Stromal cell of bone marrow (primary cell): ENCODE measurements around the gene ZNRF2.
"Not testable (repeated sequence)": the region's sequence is repeated elsewhere in the genome, so short reads cannot be mapped to it uniquely, and the experiment has no call there.

Experiments used
- DNase-seq: peaks from one replicate; pipeline ENCODE4 v3.0.0-alpha.2; 2012; ENCODE audit warnings: low read depth

ZNRF2 gene

DNA sequence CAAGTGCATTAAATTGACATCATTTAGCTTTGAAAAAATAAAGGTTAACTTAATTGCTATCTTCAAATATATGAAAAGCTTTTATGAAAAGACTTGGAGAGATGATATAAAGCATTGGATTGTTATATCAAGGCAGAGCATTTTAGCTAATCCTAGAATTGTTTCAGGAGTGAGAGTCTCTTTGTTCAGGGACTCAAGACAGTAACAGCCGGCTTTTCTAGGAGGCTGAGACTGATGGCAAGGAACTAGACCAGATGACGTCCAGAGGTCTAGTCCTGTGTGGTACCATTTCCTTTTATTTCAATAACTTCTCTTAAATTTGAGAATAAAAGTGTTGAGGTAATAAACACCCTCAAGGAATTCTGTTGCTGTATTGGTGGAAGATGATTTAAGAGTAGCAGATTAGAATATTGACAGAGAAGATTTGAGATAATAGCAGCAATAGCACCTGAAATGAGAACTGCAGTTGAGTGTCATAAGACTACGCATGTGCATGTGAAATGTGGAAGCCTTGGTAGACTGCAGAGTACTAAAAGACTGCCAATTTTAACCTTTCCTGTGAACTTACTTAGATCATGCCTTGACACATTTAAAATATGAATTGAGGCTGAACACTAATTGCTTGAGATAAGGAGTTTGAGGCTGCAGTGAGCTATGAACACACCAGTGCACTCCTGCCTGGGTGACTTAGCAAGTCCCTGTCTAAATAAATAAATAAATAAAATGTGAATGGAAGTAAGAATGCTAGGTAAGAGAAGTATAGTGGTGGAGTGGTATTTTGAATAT lies 79.6 kb downstream of the ZNRF2 start:
- no peak for DNase-seq

DNA sequence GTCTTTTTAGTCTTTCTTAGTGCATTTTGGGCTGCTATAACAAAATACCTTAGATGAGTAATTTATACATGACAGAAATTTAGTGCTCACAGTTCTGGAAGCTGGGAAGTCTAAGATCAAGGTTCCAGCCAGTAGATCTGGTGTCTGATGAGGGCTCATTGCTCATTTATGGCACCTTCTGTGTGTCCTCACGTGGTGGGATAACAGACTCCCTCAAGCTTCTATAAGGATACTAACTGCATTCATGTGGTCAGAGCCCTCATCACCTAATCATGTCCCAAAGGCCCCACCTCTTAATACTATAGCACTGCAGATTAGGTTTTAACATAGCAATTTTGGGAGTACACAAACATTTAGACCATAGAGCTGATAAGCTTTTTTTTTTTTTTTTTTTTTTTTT lies 80.4 kb downstream of the ZNRF2 start:
- DNase-seq = no peak

DNA sequence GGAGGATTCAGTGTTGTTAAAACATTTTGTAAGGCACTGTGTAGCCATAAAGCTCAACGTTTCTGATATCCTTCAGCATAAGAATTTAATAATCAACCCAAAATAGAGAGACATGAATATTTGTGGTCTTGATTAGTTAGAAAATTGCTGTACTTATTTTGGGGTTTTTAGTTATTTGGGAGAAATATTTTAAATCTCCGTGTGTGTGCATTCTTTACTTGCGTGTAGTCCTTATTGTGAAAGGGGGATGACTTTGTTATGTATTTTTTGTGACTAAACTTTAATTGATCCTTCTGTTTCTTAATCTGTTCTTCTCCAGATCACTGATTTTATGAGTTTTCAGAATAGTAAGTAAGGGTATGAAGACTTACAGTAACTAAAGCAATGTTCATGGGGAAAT lies 81.2 kb downstream of the ZNRF2 start:
- no peak for DNase-seq

DNA sequence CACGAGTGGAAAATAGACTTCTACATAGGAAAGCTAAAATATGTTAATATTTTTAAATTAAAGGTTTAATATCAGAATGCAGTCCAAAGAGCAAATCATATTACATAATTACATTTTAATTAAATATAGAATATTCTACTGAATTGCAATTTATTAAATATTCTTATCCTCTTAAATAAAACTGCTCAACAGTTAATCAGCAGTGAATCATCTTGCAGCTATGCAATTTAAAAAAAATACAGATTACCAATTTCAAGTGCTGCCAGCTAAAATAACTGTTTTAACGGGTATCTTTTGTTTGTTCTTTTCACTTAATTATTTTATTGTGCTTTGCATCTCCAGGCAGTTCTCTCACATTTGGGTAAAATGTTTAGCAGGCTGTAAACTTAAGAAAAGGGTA lies 82.2 kb downstream of the ZNRF2 start:
- DNase-seq = no peak

DNA sequence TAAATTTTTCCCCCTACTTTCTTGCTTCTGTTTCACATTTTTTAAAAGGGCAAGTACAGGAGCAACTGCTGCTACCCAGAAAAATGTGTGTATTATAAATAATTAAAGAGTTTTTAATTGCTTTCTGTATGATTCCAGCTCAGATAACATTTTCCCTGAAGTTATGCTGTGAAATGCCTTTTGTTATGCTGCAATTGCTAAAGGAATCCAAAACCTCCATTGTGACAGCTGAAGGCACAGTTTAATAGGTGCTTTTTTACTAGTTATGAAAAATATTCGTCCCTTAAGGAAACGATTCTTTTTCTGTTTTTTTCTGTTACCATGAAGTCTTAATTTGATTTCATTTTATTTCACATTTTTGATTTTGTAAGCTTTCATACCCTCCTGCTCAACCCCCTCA lies 83.2 kb downstream of the ZNRF2 start:
- DNase-seq = no peak

- no peak for DNase-seq
Measured at GRCh38 chr7:30369879-30370278, 85.5 kb downstream of the ZNRF2 start.

DNA sequence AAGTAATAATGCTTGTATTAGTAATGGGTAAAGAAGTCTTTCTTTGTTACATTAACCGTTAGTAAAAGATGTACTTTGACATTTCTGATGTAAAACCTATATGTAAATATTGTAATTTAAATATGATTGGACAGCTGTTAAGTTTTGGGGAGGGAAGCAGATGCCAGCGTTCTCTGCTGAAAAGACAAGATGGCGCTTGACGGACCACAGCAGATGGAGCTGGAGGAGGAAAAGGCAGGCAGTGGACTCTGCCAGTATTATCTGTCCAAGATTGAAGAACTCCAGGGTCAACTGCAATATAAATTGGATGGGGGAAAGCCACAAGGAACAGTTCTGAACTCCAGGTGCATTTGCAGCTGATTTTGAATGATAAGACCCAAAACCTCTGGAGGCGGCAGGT lies 86.9 kb downstream of the ZNRF2 start:
- DNase-seq = no peak

GRCh38 chr7:30378275-30378674 lies 93.9 kb downstream of the ZNRF2 start:
- DNase-seq = no peak

- peak; percentile 9 for DNase-seq
Measured at GRCh38 chr7:30379131-30379530, 94.7 kb downstream of the ZNRF2 start.

GRCh38 chr7:30379741-30380140 lies 95.3 kb downstream of the ZNRF2 start:
- DNase-seq = no peak

GRCh38 chr7:30380294-30380693 lies 95.9 kb downstream of the ZNRF2 start:
- no peak for DNase-seq

DNA sequence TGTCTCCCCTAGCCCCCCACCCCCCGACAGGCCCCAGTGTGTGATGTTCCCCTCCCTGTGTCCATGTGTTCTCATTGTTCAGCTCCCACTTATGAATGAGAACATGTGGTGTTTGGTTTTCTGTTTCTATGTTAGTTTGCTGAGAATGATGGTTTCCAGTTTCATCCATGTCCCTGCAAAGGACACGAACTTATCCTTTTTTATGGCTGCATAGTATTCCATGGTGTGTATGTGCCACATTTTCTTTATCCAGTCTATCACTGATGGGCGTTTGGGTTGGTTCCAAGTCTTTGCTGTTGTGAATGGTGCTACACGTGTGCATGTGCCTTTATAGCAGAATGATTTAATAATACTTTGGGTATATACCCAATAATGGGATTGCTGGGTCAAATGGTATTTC lies 96.4 kb downstream of the ZNRF2 start:
- not testable (repeated sequence) for DNase-seq

GRCh38 chr7:30382607-30383006 lies 98.2 kb downstream of the ZNRF2 start:
- no peak for DNase-seq

- DNase-seq = no peak
Measured at GRCh38 chr7:30389791-30390190, 105.4 kb downstream of the ZNRF2 start.

DNA sequence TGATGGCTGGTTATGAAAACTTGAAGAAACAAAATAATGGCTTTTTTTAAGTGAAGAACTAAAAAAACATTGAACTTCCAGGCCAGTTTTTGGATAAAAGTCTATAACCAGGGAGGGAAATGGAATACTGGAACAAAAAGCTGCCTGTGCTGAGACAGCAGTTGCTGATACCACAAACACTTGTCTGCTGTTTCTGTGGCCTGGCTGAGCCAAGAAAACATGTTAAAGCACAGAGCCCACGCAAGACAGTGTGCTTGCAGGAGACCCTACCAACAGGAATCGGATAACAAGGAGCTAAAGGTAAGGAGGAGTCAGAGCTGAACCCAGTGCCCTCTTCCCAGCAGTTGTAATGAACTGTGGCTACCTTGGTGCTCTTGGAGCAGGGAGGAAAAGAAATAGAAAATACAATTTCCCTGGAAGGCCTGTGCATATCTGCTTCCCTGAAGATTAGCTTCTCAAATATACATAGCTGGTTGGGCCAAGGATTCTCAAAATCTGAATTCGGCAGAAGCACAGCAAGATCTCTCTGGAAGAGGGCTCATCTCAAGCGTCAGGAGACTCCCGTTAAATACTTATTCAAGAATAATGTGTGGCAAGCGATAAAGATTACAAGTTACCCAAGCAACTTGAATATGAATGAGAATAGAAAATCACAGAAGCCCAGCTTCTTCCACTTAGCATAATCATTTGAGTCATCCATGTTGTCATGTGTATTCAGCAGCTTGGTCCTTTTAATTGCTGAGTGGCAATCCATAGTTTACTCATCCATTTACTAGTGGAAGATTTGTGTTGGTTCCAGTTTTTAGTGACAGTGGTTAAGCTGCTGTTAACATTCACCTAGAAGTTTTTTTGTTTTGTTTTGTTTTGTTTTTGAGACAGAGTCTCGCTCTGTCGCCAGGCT lies 106.6 kb downstream of the ZNRF2 start:
- no peak for DNase-seq

DNA sequence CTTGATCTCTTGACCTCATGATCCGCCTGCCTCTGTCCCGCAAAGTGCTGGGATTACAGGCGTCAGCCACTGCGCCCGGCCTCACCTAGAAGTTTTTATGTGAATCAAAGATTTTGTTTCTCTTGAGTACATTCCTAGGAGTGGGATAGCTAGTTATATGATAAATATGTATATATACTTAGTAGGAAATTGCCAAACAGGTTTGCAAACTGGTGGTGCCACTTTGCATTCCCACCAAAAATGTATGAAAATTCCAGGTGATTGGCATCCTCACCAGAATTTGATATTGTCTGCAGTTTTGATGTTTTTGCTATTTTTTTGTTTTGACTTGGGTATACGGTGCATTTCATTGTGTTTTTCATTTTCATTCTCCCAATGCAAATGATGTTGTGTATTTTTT lies 107.4 kb downstream of the ZNRF2 start:
- no peak for DNase-seq

DNA sequence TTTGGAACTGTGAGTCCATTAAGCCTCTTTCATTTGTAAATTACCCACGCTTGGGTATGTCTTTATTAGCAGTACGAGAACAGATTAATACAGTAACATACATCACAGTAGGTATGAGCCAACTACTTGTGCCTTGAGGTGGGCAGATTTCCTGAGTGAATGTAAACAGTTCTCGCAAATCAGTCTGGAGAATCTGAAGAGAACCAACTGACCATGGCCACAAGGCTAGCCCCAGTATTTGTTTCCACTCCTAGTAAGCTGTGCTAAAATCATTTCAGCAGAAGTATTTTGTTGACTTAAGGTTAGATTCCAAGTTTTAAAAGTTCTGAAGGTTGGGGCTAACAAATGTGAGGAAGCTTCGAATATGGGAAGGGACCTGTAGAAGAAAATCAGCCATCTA lies 111.3 kb downstream of the ZNRF2 start:
- DNase-seq = no peak

- DNase-seq = no peak
Measured at GRCh38 chr7:30396389-30396788, 112.0 kb downstream of the ZNRF2 start.

GRCh38 chr7:30403477-30403876 lies 119.1 kb downstream of the ZNRF2 start:
- no peak for DNase-seq

GRCh38 chr7:30405179-30405578 lies 120.8 kb downstream of the ZNRF2 start:
- DNase-seq = no peak

DNA sequence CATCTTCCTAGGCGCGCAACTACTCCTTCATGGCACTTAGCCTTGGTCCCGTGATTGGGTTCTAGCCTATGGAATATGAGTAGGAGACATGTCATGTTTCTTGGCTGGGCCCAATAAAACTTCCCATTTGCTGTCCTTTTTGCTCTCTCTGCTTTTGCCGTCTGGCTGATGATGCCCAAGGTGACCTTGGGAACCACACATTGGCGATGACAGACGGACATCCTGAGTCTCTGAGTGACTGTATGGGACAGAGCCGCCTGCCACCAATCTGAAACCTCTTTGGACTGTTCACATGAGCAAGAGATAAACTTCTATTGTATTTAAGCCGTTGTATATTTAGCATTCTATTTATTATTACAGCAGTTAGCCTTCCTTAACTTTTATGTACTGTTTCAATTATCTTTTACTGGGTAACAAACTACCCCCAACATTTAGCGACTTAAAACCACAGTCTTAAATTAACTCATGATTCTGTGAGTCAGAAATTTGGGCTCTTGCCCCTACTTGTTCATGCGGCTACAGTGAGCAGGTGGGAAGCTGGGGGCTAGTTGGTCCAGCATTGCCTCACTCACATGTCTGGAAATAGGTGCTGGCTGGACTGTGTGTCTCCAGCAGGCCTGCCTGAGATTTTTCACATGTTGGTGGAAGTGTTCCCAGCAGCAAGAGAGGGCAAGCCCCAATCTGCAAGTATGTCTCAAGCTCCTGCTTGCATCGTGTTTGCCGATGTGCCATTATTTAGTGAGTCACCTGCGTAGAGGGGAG lies 122.4 kb downstream of the ZNRF2 start:
- DNase-seq = no peak

- DNase-seq = no peak
Measured at GRCh38 chr7:30411173-30411572, 126.8 kb downstream of the ZNRF2 start.

GRCh38 chr7:30411897-30412296 lies 127.5 kb downstream of the ZNRF2 start:
- DNase-seq = no peak
